Middle frontal gyrus (tissue), 1 donor: ENCODE measurements around the gene TBC1D30.

Experiments used
- DNase-seq: peaks from one replicate; pipeline ENCODE4 v3.0.0-alpha.2; 2015; ENCODE audit warnings: low spot score; ENCODE audit errors: extremely low spot score

TBC1D30 gene

GRCh38 chr12:64860446-64860998 lies 36.1 kb downstream of the TBC1D30 start:
- no peak for DNase-seq

GRCh38 chr12:64864319-64864718 lies 39.9 kb downstream of the TBC1D30 start:
- DNase-seq: no peak

- DNase-seq: no peak
Observed at GRCh38 chr12:64875186-64875585, 50.7 kb downstream of the TBC1D30 start.

- DNase-seq: no peak
Observed at GRCh38 chr12:64876388-64877071, 52.1 kb downstream of the TBC1D30 start.

GRCh38 chr12:64877363-64878004 lies 53.0 kb downstream of the TBC1D30 start:
- DNase-seq: no peak

- no peak for DNase-seq
Observed at GRCh38 chr12:64882687-64883086, 58.2 kb downstream of the TBC1D30 start.

GRCh38 chr12:64883264-64884163 lies 59.1 kb downstream of the TBC1D30 start:
- DNase-seq: no peak

GRCh38 chr12:64884164-64884542 lies 59.7 kb downstream of the TBC1D30 start:
- DNase-seq: no peak

- DNase-seq: no peak
Observed at GRCh38 chr12:64884728-64885127, 60.3 kb downstream of the TBC1D30 start.

- no peak for DNase-seq
Observed at GRCh38 chr12:64889434-64890216, 65.2 kb downstream of the TBC1D30 start.

- DNase-seq: peak; percentile 78
Observed at GRCh38 chr12:64890873-64891468, 66.5 kb downstream of the TBC1D30 start.

GRCh38 chr12:64891629-64892028 lies 67.2 kb downstream of the TBC1D30 start:
- DNase-seq: no peak

GRCh38 chr12:64892561-64892960 lies 68.1 kb downstream of the TBC1D30 start:
- no peak for DNase-seq

- no peak for DNase-seq
Observed at GRCh38 chr12:64893961-64894360, 69.5 kb downstream of the TBC1D30 start.

GRCh38 chr12:64894827-64895475 lies 70.5 kb downstream of the TBC1D30 start:
- DNase-seq: no peak

GRCh38 chr12:64895526-64895925 lies 71.1 kb downstream of the TBC1D30 start:
- DNase-seq: no peak

- DNase-seq: no peak
Observed at GRCh38 chr12:64900540-64900939, 76.1 kb downstream of the TBC1D30 start.

- no peak for DNase-seq
Observed at GRCh38 chr12:64903479-64904152, 79.2 kb downstream of the TBC1D30 start.

- no peak for DNase-seq
Observed at GRCh38 chr12:64907097-64907496, 82.7 kb downstream of the TBC1D30 start.

GRCh38 chr12:64909124-64909523 lies 84.7 kb downstream of the TBC1D30 start:
- DNase-seq: no peak
